Measurements from ENCODE around the gene EXT2. TPM values are rescaled to one million over a fixed set of nuclear protein-coding genes. Genes with fewer than 3 reads are reported as not detected.

The EXT2 gene
- total RNA-seq, 4 donors from 2014 or later, result 46.6 to 72.6 (median 68.8) TPM

DNA sequence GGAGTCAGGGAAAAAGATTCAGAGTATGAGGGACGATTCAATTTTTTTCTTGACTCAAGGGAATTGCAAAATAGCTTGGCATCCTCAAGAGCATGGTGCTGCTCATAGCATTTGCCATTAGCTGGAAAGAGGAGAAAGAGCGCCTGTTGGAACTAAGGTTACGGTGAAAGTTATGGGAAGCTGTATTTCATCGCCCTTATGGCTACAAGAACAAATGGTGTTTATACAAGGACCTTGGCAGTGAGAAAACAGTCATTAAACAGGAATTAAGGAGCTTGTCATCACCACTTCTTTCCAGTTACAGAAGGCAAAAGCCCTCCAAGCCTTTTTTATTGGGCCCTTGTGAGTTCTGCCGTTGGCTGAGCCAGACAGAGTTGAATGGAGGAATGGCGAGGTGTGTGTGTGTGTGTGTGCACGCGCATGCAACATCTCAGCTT, 140.3 kb downstream of the EXT2 start:
- no peak overlapping the region for H3K4me3 ChIP-seq (ENCODE audit: low read depth, poor library complexity, severe bottlenecking)
- no peak for TF ChIP-seq POLR2A (IDR thresholded peaks at IDR 0.05)
- intact Hi-C loops (cut with DNase I; ENCODE audit: low total_unique reads), result no loop called here
- DNase-seq (ENCODE audit: low spot score in 2 of 2), result no peak
- 77 to 79% methylated on average over 8 of the region's 8 CpGs for WGBS, 2 donors

DNA sequence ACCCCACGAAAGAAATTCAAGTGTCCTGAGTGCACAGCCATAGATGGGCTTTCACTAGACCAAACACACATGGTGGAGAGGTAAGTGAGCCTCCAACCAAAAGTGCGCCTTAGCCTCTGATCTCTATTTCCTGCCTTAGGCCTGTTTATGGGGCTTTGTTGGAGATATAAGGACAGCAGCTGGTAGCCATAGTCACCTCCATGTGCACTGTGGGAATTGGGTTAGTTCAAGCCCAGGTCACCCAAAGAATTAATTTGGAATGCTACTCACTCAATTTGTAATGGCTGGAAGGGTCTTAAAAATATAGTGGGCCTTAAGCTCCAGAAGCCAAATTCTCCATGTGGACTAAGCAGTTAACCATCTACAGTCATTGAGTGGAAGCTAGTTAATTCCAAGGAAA, 140.8 kb downstream of the EXT2 start:
- TF ChIP-seq, protein P1, sequence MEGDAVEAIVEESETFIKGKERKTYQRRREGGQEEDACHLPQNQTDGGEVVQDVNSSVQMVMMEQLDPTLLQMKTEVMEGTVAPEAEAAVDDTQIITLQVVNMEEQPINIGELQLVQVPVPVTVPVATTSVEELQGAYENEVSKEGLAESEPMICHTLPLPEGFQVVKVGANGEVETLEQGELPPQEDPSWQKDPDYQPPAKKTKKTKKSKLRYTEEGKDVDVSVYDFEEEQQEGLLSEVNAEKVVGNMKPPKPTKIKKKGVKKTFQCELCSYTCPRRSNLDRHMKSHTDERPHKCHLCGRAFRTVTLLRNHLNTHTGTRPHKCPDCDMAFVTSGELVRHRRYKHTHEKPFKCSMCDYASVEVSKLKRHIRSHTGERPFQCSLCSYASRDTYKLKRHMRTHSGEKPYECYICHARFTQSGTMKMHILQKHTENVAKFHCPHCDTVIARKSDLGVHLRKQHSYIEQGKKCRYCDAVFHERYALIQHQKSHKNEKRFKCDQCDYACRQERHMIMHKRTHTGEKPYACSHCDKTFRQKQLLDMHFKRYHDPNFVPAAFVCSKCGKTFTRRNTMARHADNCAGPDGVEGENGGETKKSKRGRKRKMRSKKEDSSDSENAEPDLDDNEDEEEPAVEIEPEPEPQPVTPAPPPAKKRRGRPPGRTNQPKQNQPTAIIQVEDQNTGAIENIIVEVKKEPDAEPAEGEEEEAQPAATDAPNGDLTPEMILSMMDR (IDR thresholded peaks at IDR 0.05), result no peak
- TF ChIP-seq POLR2A (IDR thresholded peaks at IDR 0.05), result no peak
- no peak overlapping the region for H3K4me3 ChIP-seq (ENCODE audit: low read depth, poor library complexity, severe bottlenecking)
- intact Hi-C loops (cut with DNase I; ENCODE audit: low total_unique reads), result no loop called here
- no peak for DNase-seq (ENCODE audit: low spot score in 2 of 2)
- WGBS, 2 donors, result 97% methylated on average over 2 of the region's 2 CpGs

DNA sequence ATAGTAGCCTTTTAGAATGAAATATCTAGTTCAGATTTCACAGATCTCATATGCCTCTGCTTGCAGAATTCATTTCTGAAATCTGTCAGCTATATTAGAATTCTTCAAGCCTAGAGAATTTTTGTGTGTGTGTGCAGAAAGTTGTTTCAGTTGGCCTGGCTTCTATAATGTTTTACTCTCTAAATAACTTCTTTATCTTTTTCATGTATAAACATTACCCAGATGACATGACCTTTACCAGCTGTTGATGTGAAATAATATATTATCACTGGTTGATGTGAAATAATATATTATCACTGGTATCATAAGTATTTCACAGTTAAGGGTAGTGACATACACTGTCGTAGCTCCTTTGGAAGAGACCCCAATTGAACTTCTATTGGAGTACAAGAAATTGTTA, 141.7 kb downstream of the EXT2 start:
- no peak overlapping the region for H3K4me3 ChIP-seq (ENCODE audit: low read depth, poor library complexity, severe bottlenecking)
- no peak for DNase-seq (ENCODE audit: low spot score in 2 of 2)
- WGBS, 2 donors, result 100% methylated on average over 1 of the region's 1 CpG
- intact Hi-C loops (cut with DNase I; ENCODE audit: low total_unique reads), result no loop called here
- TF ChIP-seq, protein P1 (IDR thresholded peaks at IDR 0.05), result no peak
- no peak for TF ChIP-seq POLR2A (IDR thresholded peaks at IDR 0.05)

DNA sequence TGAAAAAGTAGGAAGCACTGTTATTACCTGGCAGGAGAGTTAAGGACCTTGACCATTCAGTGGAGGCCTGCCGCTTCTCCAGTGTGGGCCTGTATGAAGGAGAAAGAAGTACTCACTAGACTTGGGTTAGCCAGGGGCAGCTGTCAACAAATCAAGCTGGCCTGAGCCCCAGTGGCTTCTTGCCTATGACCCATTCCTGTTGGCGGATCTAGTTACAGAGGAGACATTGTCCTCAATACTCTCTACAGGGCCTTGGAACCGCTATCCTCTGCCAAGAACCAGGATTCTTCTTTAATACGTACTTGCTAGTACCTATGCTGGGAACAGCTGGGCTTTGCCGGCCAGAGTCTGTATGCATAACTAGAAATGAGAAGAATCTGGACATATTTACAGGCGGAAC, 146.4 kb downstream of the EXT2 start:
- 91 to 98% methylated on average over 6 of the region's 6 CpGs for WGBS, 2 donors
- no peak for DNase-seq (ENCODE audit: low spot score in 2 of 2)
- TF ChIP-seq POLR2A (IDR thresholded peaks at IDR 0.05), result no peak
- TF ChIP-seq, protein P1 (IDR thresholded peaks at IDR 0.05), result no peak
- intact Hi-C loops (cut with DNase I; ENCODE audit: low total_unique reads), result no loop called here
- H3K4me3 ChIP-seq (ENCODE audit: low read depth, poor library complexity, severe bottlenecking), result no peak overlapping the region

DNA sequence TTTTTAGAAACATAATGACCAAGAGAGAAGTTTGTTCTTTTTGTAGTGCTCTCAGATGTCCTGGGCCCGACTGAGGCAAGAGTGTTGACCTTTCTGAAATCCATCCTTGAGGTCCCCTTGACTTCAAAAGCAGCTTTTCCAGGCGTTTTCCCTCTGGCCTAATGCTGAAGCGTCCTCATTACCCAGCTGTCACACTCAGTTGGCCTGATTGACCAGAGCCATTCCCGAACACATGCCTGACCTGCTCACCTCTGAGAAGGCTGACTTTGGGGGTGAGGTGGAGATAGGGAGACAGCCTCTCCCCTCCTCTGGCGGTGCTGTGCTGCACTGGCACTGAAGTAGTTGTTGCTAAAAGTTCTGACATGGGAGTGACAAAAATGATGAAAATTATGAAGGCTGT, 147.6 kb downstream of the EXT2 start:
- TF ChIP-seq, protein P1 (IDR thresholded peaks at IDR 0.05), result no peak
- no peak overlapping the region for H3K4me3 ChIP-seq (ENCODE audit: low read depth, poor library complexity, severe bottlenecking)
- intact Hi-C loops (cut with DNase I; ENCODE audit: low total_unique reads), result no loop called here
- no peak for DNase-seq (ENCODE audit: low spot score in 2 of 2)
- WGBS, 2 donors, result 87 to 90% methylated on average over 5 of the region's 5 CpGs

DNA sequence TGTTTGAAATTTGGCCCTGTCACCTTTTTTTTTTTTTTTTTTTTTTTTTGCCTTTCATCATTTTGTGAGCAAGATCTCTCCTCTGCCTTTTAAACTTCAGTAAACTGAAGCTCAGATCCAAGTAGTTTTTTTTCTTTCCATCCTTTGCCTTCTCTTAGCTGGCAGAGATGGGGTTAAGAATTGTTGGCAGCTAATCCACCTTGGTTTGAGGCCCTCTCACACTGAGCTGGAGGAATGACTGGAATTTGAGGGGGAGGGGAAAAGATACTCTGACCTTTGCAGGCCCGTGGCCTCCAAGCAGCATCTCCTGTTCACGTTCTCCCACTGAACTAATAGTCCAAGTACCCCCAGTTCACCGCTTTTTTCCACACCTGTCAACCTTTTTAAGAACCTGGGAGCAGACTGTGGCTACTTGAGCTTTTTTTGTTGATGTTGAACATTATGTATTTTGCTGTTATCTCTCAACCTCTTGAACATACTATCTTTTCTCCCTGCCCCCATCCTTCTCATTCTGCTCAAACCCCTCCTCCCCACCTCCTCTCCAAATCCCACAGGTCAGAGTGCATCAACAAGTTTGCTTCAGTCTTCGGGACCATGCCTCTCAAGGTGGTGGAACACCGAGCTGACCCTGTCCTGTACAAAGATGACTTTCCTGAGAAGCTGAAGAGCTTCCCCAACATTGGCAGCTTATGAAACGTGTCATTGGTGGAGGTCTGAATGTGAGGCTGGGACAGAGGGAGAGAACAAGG, 148.3 kb downstream of the EXT2 start:
- DNase-seq (ENCODE audit: low spot score in 2 of 2), result no peak

More for the DNA sequence above, 148.3 kb downstream of the EXT2 start:
- no peak overlapping the region for H3K4me3 ChIP-seq (ENCODE audit: low read depth, poor library complexity, severe bottlenecking)
- WGBS, 2 donors, result 86 to 89% methylated on average over 6 of the region's 6 CpGs
- TF ChIP-seq, protein P1 (IDR thresholded peaks at IDR 0.05), result no peak
- TF ChIP-seq POLR2A (IDR thresholded peaks at IDR 0.05), result no peak
- intact Hi-C loops (cut with DNase I; ENCODE audit: low total_unique reads), result no loop called here
